Measurements from ENCODE around the gene HAVCR2.
A peak's percentile ranks its signal among the peaks of the same experiment; 100 is the strongest.

Gene HAVCR2

GRCh38 chr5:157108976-157109375 is at the start of gene HAVCR2:
TSS of gene HAVCR2 (minus strand) at chr5:157109044. CDS start at chr5:157108983, 61 bp downstream.
- DNase-seq: no peak

- DNase-seq: no peak
These were observed 48.5 kb upstream of the HAVCR2 start for GRCh38 chr5:157157293-157157891.

GRCh38 chr5:157155297-157155696 is 46.5 kb upstream of the HAVCR2 start:
- no peak for DNase-seq

- DNase-seq: no peak
These were observed 42.2 kb upstream of the HAVCR2 start for GRCh38 chr5:157150995-157151394.

- DNase-seq: peak; percentile 50
These were observed 40.1 kb upstream of the HAVCR2 start for GRCh38 chr5:157148734-157149615.

GRCh38 chr5:157143127-157143971 is 34.5 kb upstream of the HAVCR2 start:
- peak; percentile 33 for DNase-seq

- peak; percentile 75 for DNase-seq
These were observed 33.7 kb upstream of the HAVCR2 start, which contains the start of gene MED7 for GRCh38 chr5:157142317-157143126. TSS of gene MED7 (minus strand) at chr5:157142865. CDS start at chr5:157139431, 3,434 bp downstream.

- DNase-seq: no peak
These were observed 28.8 kb upstream of the HAVCR2 start for GRCh38 chr5:157137691-157138090.

GRCh38 chr5:157132281-157132612 is 23.4 kb upstream of the HAVCR2 start:
- no peak for DNase-seq

- no peak for DNase-seq
These were observed 22.1 kb upstream of the HAVCR2 start for GRCh38 chr5:157130925-157131324.

- no peak for DNase-seq
These were observed 12.9 kb upstream of the HAVCR2 start for GRCh38 chr5:157121709-157122108.

GRCh38 chr5:157120102-157120501 is 11.3 kb upstream of the HAVCR2 start:
- DNase-seq: no peak

- DNase-seq: no peak
These were observed 7.7 kb upstream of the HAVCR2 start for GRCh38 chr5:157116483-157116954.

GRCh38 chr5:157115502-157115901 is 6.7 kb upstream of the HAVCR2 start:
- DNase-seq: no peak

GRCh38 chr5:157115012-157115411 is 6.2 kb upstream of the HAVCR2 start:
- DNase-seq: no peak

GRCh38 chr5:157113002-157113401 is 4.2 kb upstream of the HAVCR2 start:
- DNase-seq: no peak

GRCh38 chr5:157109744-157110143 is 900 bp upstream of the HAVCR2 start:
- no peak for DNase-seq

GRCh38 chr5:157107508-157107907 is 1.3 kb downstream of the HAVCR2 start:
- no peak for DNase-seq

- DNase-seq: no peak
These were observed 2.0 kb downstream of the HAVCR2 start for GRCh38 chr5:157106630-157107461.

- DNase-seq: no peak
These were observed 8.6 kb downstream of the HAVCR2 start for GRCh38 chr5:157100140-157100679.

GRCh38 chr5:157088342-157088990 is 20.4 kb downstream of the HAVCR2 start:
- DNase-seq: no peak

Data from 8988T (cell line).